ENCODE measurements around the gene COL2A1. TPM values are rescaled to one million over a fixed set of nuclear protein-coding genes. Genes with fewer than 3 reads are reported as not detected.

COL2A1 gene
- total RNA-seq, 1 donor from 2014 or later, result not detected

- Histone ChIP-seq H3K27ac (replicated peaks) (peak overlapping the region; percentile 73), H3K27me3 (ENCODE audit: low read depth) (peaks cover 56% of the 10 kb centered on the region), H3K4me1 (peaks cover 47% of the 10 kb centered on the region), H3K9me3 (replicated peaks) (no peaks in the 10 kb centered on the region), H3K36me3 (no peaks in the 10 kb centered on the region), H3K4me3 (peak overlapping the region; percentile 70)
- intact Hi-C loops (cut with micrococcal nuclease), result no loop called here
- DNase-seq, result peak; percentile 60
- TF ChIP-seq CTCF (IDR thresholded peaks at IDR 0.05; ENCODE audit: borderline replicate concordance), result no peak
Measured at GRCh38 chr12:48001505-48002413, 2.5 kb downstream of the COL2A1 start.

- H3K4me3 ChIP-seq, result peak overlapping the region; percentile 70
- no peak for TF ChIP-seq CTCF (IDR thresholded peaks at IDR 0.05; ENCODE audit: borderline replicate concordance)
- peaks cover 53% of the 10 kb centered on the region for H3K4me1 ChIP-seq
- DNase-seq, result no peak
- H3K27ac ChIP-seq (replicated peaks), result peak overlapping the region; percentile 73
- H3K27me3 ChIP-seq (ENCODE audit: low read depth), result peaks cover 48% of the 10 kb centered on the region
- no peaks in the 10 kb centered on the region for H3K9me3 ChIP-seq (replicated peaks)
- intact Hi-C loops (cut with micrococcal nuclease), result no loop called here
- H3K36me3 ChIP-seq, result no peaks in the 10 kb centered on the region
Measured at GRCh38 chr12:48000878-48001504, 3.3 kb downstream of the COL2A1 start.

GRCh38 chr12:47999816-48000215 is 4.5 kb downstream of the COL2A1 start:
- Histone ChIP-seq H3K36me3 (no peaks in the 10 kb centered on the region), H3K9me3 (replicated peaks) (no peaks in the 10 kb centered on the region), H3K4me1 (peaks cover 55% of the 10 kb centered on the region), H3K27me3 (ENCODE audit: low read depth) (peaks cover 42% of the 10 kb centered on the region), H3K27ac (replicated peaks) (no peak overlapping the region), H3K4me3 (no peak overlapping the region)
- no peak for DNase-seq
- no peak for TF ChIP-seq CTCF (IDR thresholded peaks at IDR 0.05; ENCODE audit: borderline replicate concordance)
- intact Hi-C loops (cut with micrococcal nuclease), result no loop called here

- Histone ChIP-seq H3K4me1 (peaks cover 30% of the 10 kb centered on the region), H3K4me3 (no peak overlapping the region), H3K27me3 (ENCODE audit: low read depth) (peaks cover 29% of the 10 kb centered on the region), H3K36me3 (no peaks in the 10 kb centered on the region), H3K9me3 (replicated peaks) (no peaks in the 10 kb centered on the region), H3K27ac (replicated peaks) (no peak overlapping the region)
- no peak for DNase-seq
- no peak for TF ChIP-seq CTCF (IDR thresholded peaks at IDR 0.05; ENCODE audit: borderline replicate concordance)
- intact Hi-C loops (cut with micrococcal nuclease), result no loop called here
Measured at GRCh38 chr12:47997321-47997720, 7.0 kb downstream of the COL2A1 start.

- H3K27me3 ChIP-seq (ENCODE audit: low read depth), result peaks cover 21% of the 10 kb centered on the region
- no peak for TF ChIP-seq CTCF (IDR thresholded peaks at IDR 0.05; ENCODE audit: borderline replicate concordance)
- H3K27ac ChIP-seq (replicated peaks), result no peak overlapping the region
- no peak for DNase-seq
- H3K9me3 ChIP-seq (replicated peaks), result no peaks in the 10 kb centered on the region
- H3K4me1 ChIP-seq, result peaks cover 26% of the 10 kb centered on the region
- H3K4me3 ChIP-seq, result no peak overlapping the region
- intact Hi-C loops (cut with micrococcal nuclease), result no loop called here
- H3K36me3 ChIP-seq, result no peaks in the 10 kb centered on the region
Measured at GRCh38 chr12:47995981-47996401, 8.3 kb downstream of the COL2A1 start.

Data from left ventricle myocardium inferior (tissue), 1 donor.